ENCODE data around the gene LSM4.

The LSM4 gene

GRCh38 chr19:18342090-18342632 lies 19.3 kb upstream of the LSM4 start:
- H3K4me1 ChIP-seq (ENCODE audit: control insufficient read depth, low read length) = peaks cover 19% of the 10 kb centered on the region
- TF ChIP-seq CTCF (IDR thresholded peaks at IDR 0.05; ENCODE audit: low read depth, low read length, poor library complexity, severe bottlenecking) = no peak
- TF ChIP-seq EZH2phosphoT487 (IDR thresholded peaks at IDR 0.05; ENCODE audit: borderline replicate concordance, low read length) = no peak

GRCh38 chr19:18340990-18341868 lies 18.4 kb upstream of the LSM4 start:
- Histone ChIP-seq H3K27me3 (ENCODE audit: control insufficient read depth, low read length) (peaks cover 3% of the 10 kb centered on the region; the same call in 1 of the 2 replicates), H3K27ac (ENCODE audit: low read depth, low read length) (peak overlapping the region; percentile 5; the same call in 1 of the 2 replicates)

More at GRCh38 chr19:18342090-18342632, 19.3 kb upstream of the LSM4 start:
- no peak overlapping the region for H3K27ac ChIP-seq (ENCODE audit: low read depth, low read length)
- no peak overlapping the region for H3K4me3 ChIP-seq (ENCODE audit: low read length)
- H3K36me3 ChIP-seq (ENCODE audit: control insufficient read depth, low read length) = no peaks in the 10 kb centered on the region
- H3K4me2 ChIP-seq (ENCODE audit: low read length) = no peak overlapping the region
- H3F3A ChIP-seq (ENCODE audit: control insufficient read depth, insufficient read depth) = peaks cover 14% of the 10 kb centered on the region
- H3K79me2 ChIP-seq (ENCODE audit: control insufficient read depth, low read length) = no peaks in the 10 kb centered on the region
- no peaks in the 10 kb centered on the region for H4K20me1 ChIP-seq (ENCODE audit: control insufficient read depth, insufficient read depth, low read depth, low read length)
- no peaks in the 10 kb centered on the region for H3K27me3 ChIP-seq (ENCODE audit: control insufficient read depth, low read length)
- no peaks in the 10 kb centered on the region for H3K9me2 ChIP-seq (replicated peaks; ENCODE audit: control insufficient read depth, low read length)
- H3K9me3 ChIP-seq (ENCODE audit: control insufficient read depth, insufficient read depth, low read length) = no peaks in the 10 kb centered on the region

GRCh38 chr19:18340190-18340989 lies 17.5 kb upstream of the LSM4 start, which contains the start of gene PGPEP1:
Gene PGPEP1 (plus strand): TSS chr19:18340598. CDS start chr19:18340682, 84 bp downstream.
- peak within 1 kb of the TSS; percentile 91 for H3K4me2 ChIP-seq (ENCODE audit: low read length)
- H3K9me3 ChIP-seq (ENCODE audit: control insufficient read depth, insufficient read depth, low read length) = no peaks in the 10 kb centered on the region
- H3K27me3 ChIP-seq (ENCODE audit: control insufficient read depth, low read length) = peaks cover 4% of the 10 kb centered on the region; the same call in 1 of the 2 replicates
- peak within 1 kb of the TSS; percentile 5; the same call in 1 of the 2 replicates for H3K27ac ChIP-seq (ENCODE audit: low read depth, low read length)
- no peaks in the 10 kb centered on the region for H4K20me1 ChIP-seq (ENCODE audit: control insufficient read depth, insufficient read depth, low read depth, low read length)
- no peaks in the 10 kb centered on the region for H3K9me2 ChIP-seq (replicated peaks; ENCODE audit: control insufficient read depth, low read length)
- TF ChIP-seq EZH2phosphoT487 (IDR thresholded peaks at IDR 0.05; ENCODE audit: borderline replicate concordance, low read length) (no peak), CTCF (IDR thresholded peaks at IDR 0.05; ENCODE audit: low read depth, low read length, poor library complexity, severe bottlenecking) (no peak)
- no peaks in the 10 kb centered on the region for H3K79me2 ChIP-seq (ENCODE audit: control insufficient read depth, low read length)
- H3F3A ChIP-seq (ENCODE audit: control insufficient read depth, insufficient read depth) = peaks cover 14% of the 10 kb centered on the region
- peak within 1 kb of the TSS; percentile 81 for H3K4me3 ChIP-seq (ENCODE audit: low read length)
- H3K36me3 ChIP-seq (ENCODE audit: control insufficient read depth, low read length) = no peaks in the 10 kb centered on the region
- H3K4me1 ChIP-seq (ENCODE audit: control insufficient read depth, low read length) = peaks cover 21% of the 10 kb centered on the region

More at GRCh38 chr19:18340990-18341868, 18.4 kb upstream of the LSM4 start:
- H3K4me1 ChIP-seq (ENCODE audit: control insufficient read depth, low read length) = peaks cover 21% of the 10 kb centered on the region
- H4K20me1 ChIP-seq (ENCODE audit: control insufficient read depth, insufficient read depth, low read depth, low read length) = no peaks in the 10 kb centered on the region
- H3K36me3 ChIP-seq (ENCODE audit: control insufficient read depth, low read length) = no peaks in the 10 kb centered on the region
- H3K4me3 ChIP-seq (ENCODE audit: low read length) = peak overlapping the region; percentile 81
- peak; percentile 24 for TF ChIP-seq CTCF (IDR thresholded peaks at IDR 0.05; ENCODE audit: low read depth, low read length, poor library complexity, severe bottlenecking)
- no peak for TF ChIP-seq EZH2phosphoT487 (IDR thresholded peaks at IDR 0.05; ENCODE audit: borderline replicate concordance, low read length)
- no peaks in the 10 kb centered on the region for H3K9me3 ChIP-seq (ENCODE audit: control insufficient read depth, insufficient read depth, low read length)
- H3F3A ChIP-seq (ENCODE audit: control insufficient read depth, insufficient read depth) = peaks cover 14% of the 10 kb centered on the region
- peak overlapping the region; percentile 91 for H3K4me2 ChIP-seq (ENCODE audit: low read length)
- H3K79me2 ChIP-seq (ENCODE audit: control insufficient read depth, low read length) = no peaks in the 10 kb centered on the region
- H3K9me2 ChIP-seq (replicated peaks; ENCODE audit: control insufficient read depth, low read length) = no peaks in the 10 kb centered on the region
